ENCODE measurements around the gene OAF.

The OAF gene

DNA sequence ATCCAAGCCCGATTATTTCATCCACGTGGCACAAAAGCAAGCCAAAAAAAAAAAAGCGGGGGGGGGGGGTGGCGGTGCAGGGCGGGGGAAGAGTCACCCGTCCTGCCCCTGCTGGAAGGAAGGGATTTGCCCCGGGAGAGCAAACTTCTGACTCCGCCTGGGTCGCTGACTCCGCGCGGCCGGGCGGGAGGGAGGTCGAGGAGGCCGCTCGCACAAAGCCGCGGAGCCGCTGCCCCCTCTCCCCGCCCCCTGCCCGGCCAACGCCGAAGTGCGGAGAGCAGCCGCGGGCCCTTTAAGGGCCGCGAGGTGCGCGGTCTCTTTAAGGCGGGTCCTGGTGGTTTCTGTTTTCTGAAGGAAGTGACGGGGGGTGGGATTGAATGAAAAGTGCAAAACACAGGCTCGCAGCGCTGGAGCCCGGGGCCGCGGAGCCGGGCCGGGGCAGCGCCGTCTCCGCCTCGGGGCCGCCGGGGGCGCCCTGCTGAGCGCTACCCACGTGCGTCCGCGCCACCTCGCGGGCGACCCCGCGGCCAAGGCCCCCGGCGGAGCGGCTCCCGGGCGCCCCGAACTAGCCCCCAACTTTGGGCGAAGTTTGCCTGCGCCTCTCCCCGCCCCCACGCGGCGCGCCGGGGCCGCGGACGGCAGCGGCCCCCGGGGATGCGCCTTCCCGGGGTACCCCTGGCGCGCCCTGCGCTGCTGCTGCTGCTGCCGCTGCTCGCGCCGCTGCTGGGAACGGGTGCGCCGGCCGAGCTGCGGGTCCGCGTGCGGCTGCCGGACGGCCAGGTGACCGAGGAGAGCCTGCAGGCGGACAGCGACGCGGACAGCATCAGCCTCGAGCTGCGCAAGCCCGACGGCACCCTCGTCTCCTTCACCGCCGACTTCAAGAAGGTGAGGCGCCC is at the start of gene OAF:
Gene OAF (plus strand): TSS at position 407 of the 896 bp plus-strand sequence. CDS start 248 bp downstream, at position 655.
- H3K9me3 ChIP-seq (ENCODE audit: control insufficient read depth in 2 of 2, low read length in 2 of 2), result no peaks in the 10 kb centered on the region
- H3K4me3 ChIP-seq (ENCODE audit: low read length in 2 of 2), result peak within 1 kb of the TSS; percentile 77 to 80
- H3K9ac ChIP-seq (ENCODE audit: low read length in 2 of 2), result peak within 1 kb of the TSS; percentile 62 to 71
- peak within 1 kb of the TSS; percentile 37 for H3K27ac ChIP-seq (ENCODE audit: low read length)
- no peaks in the 10 kb centered on the region for H3K36me3 ChIP-seq (ENCODE audit: control insufficient read depth in 2 of 2, insufficient read depth in 2 of 2, low read length in 2 of 2)
- peaks cover 39% of the 10 kb centered on the region for H3K4me1 ChIP-seq (ENCODE audit: control insufficient read depth, insufficient read depth, low read length)
- H3K27me3 ChIP-seq (ENCODE audit: control insufficient read depth in 1 of 2, insufficient read depth in 2 of 2, low read length in 2 of 2), result peaks cover 0 to 3% of the 10 kb centered on the region in 2 donors

- Histone ChIP-seq H3K36me3 (ENCODE audit: control insufficient read depth in 2 of 2, insufficient read depth in 2 of 2, low read length in 2 of 2) (no peaks in the 10 kb centered on the region), H3K9me3 (ENCODE audit: control insufficient read depth in 2 of 2, low read length in 2 of 2) (peaks cover 0 to 2% of the 10 kb centered on the region in 2 donors), H3K27ac (ENCODE audit: low read length) (no peak overlapping the region), H3K27me3 (ENCODE audit: control insufficient read depth in 1 of 2, insufficient read depth in 2 of 2, low read length in 2 of 2) (peaks cover 33 to 39% of the 10 kb centered on the region in 2 donors), H3K4me3 (ENCODE audit: low read length in 2 of 2) (no peak overlapping the region), H3K9ac (ENCODE audit: low read length in 2 of 2) (no peak overlapping the region), H3K4me1 (ENCODE audit: control insufficient read depth, insufficient read depth, low read length) (peaks cover 18% of the 10 kb centered on the region)
These were observed 43.2 kb upstream of the OAF start for GRCh38 chr11:120167659-120168058.

DNA sequence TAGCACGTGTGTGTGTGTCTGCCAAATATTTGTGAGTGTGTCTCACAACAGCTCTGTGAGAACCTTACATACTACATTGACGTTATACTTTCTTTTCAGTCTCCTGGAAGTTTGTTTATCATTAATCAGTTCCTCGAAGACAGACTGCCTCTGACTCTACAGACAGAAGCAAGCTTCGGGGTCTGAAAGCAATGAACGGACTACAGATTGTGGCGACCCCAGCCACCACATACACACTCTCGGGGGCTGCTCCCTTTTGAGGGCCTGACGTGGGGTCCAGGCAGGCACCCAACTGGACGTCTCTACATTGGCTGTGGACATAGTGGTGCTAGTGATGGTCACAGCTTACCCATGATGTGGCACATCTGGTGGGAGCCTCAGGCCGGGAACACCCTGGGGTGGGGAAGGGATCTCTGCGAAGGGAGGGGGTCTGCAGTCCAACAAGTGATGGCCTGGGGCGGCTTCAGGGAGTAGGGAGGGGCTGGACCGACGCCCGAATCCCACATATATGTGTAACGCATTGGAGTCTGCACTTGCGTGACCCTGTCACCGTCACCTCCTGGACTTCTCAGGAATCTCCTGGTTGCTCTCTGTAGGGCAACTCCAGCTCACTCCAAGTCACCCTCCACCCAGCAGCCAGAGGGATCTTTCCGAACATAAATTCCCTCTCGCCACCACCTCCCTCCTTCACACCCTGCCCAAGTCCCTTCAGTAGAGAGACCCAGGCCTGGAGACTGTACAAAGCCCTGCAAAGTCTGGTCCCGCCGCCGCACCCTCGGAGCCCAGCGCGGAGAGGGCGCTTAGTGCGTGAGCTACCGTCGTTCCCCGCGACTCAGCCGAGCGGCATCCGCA is 42.5 kb upstream of the OAF start:
- H3K9ac ChIP-seq (ENCODE audit: low read length in 2 of 2), result peak overlapping the region; percentile 47 to 51
- H3K27me3 ChIP-seq (ENCODE audit: control insufficient read depth in 1 of 2, insufficient read depth in 2 of 2, low read length in 2 of 2), result peaks cover 33 to 39% of the 10 kb centered on the region in 2 donors
- H3K4me3 ChIP-seq (ENCODE audit: low read length in 2 of 2), result peak overlapping the region; percentile 67 to 77
- H3K4me1 ChIP-seq (ENCODE audit: control insufficient read depth, insufficient read depth, low read length), result peaks cover 19% of the 10 kb centered on the region
- H3K36me3 ChIP-seq (ENCODE audit: control insufficient read depth in 2 of 2, insufficient read depth in 2 of 2, low read length in 2 of 2), result no peaks in the 10 kb centered on the region
- H3K9me3 ChIP-seq (ENCODE audit: control insufficient read depth in 2 of 2, low read length in 2 of 2), result peaks cover 0 to 2% of the 10 kb centered on the region in 2 donors
- H3K27ac ChIP-seq (ENCODE audit: low read length), result no peak overlapping the region

DNA sequence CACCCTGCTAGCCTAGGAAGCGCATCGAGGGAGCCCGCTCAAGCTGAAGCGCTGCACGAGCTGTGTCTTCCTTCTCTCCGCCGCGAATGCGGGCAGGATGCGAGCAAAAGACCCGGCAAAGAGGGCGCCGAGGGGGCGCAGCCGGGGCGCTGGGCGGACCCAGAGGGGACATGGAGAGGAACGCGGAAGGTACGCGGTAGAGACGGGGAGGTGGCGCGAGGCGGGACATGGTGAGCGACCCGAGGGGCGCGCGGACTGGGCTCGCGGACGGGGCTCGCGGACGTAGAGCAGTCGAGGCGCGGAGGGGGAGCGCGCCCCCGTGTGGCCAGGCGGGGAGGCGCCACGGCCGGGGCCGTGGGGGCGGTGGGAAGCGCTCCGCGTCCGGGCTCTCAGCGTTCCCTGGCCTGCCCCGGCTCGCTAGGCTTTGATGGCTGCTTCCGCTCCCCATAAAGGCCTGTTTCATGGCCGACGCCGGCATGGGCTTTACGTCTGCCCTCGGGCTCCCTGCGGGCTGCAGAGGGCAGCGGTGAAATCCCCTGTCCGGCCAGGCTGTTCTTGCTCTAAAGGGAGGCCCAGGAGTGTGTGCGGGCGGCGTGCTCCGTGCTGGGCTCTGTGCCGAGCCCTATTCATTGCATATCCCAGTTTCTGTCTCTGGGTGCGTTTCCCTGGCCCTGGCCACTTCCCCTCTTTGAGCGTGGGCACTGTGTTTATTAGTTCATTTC is 41.7 kb upstream of the OAF start:
- Histone ChIP-seq H3K27me3 (ENCODE audit: control insufficient read depth in 1 of 2, insufficient read depth in 2 of 2, low read length in 2 of 2) (peaks cover 37 to 39% of the 10 kb centered on the region in 2 donors), H3K9me3 (ENCODE audit: control insufficient read depth in 2 of 2, low read length in 2 of 2) (peaks cover 0 to 2% of the 10 kb centered on the region in 2 donors), H3K27ac (ENCODE audit: low read length) (no peak overlapping the region), H3K36me3 (ENCODE audit: control insufficient read depth in 2 of 2, insufficient read depth in 2 of 2, low read length in 2 of 2) (no peaks in the 10 kb centered on the region), H3K9ac (ENCODE audit: low read length in 2 of 2) (peak overlapping the region; percentile 47 to 55), H3K4me1 (ENCODE audit: control insufficient read depth, insufficient read depth, low read length) (peaks cover 19% of the 10 kb centered on the region), H3K4me3 (ENCODE audit: low read length in 2 of 2) (peak overlapping the region; percentile 67 to 77)

DNA sequence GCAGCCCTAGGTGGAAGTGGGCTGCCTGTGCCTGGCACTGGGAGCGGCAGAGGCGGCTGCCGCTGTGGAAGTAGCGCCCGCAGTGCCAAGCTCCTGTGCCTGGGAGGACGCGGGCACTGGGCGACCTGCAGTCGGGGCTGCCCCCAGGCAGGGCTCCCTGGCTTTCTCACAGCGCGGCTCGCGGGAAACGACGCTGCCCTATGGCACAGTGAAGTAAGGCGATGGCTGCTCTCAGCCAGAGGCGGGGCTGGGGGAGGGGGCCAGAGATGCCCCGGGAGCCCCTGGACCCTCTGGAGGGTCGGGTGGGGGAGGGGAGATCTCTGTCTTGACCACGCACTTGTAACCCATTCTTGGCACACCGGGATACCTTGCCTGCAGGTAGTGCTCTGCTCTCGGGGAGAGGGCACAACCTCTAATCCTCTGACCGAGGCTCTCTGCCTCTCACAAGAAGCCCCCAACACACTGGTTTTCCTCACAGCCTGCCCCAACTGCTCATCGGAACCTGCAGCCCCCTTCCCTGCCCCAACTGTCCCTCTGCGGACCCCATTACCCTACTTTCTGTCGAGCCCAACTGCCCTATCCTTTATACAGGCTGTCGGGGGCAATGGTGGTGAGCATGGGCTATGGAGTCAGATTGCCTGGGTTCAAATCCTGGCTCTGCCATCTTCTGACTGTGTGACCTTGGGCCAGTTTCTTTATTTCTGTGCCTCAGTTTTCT is 40.7 kb upstream of the OAF start:
- H3K9ac ChIP-seq (ENCODE audit: low read length in 2 of 2), result no peak overlapping the region
- no peak overlapping the region for H3K27ac ChIP-seq (ENCODE audit: low read length)
- H3K36me3 ChIP-seq (ENCODE audit: control insufficient read depth in 2 of 2, insufficient read depth in 2 of 2, low read length in 2 of 2), result no peaks in the 10 kb centered on the region
- H3K27me3 ChIP-seq (ENCODE audit: control insufficient read depth in 1 of 2, insufficient read depth in 2 of 2, low read length in 2 of 2), result peaks cover 37 to 39% of the 10 kb centered on the region in 2 donors
- peaks cover 19% of the 10 kb centered on the region for H3K4me1 ChIP-seq (ENCODE audit: control insufficient read depth, insufficient read depth, low read length)
- no peaks in the 10 kb centered on the region for H3K9me3 ChIP-seq (ENCODE audit: control insufficient read depth in 2 of 2, low read length in 2 of 2)
- H3K4me3 ChIP-seq (ENCODE audit: low read length in 2 of 2), result peak overlapping the region; percentile 67 to 77

DNA sequence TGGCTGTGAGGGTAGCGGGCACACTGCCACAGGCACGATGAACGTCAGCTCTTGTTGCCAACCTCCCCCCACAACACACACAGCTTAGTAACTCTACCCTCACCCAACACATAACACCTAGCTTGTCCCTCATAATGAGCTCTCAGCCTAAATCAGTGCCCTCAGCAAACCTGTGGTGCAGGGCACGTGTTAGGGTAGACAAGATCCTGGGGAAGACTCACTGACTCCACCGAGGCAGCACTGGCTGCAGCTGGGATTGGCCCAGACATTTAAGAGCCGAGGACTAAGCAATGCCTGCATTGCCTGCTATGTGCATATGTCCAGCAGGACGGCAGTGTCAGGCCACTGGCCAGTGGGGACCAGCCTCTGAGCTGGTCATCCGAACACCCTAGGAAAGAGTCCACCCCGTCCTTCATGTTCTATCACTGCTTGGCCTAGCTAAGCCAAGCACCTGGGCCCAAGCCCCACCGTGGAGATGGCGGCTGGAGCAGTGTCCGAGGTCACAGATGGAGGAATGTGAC is 40.0 kb upstream of the OAF start:
- Histone ChIP-seq H3K4me3 (ENCODE audit: low read length in 2 of 2) (no peak overlapping the region), H3K9ac (ENCODE audit: low read length in 2 of 2) (no peak overlapping the region), H3K27me3 (ENCODE audit: control insufficient read depth in 1 of 2, insufficient read depth in 2 of 2, low read length in 2 of 2) (peaks cover 37 to 39% of the 10 kb centered on the region in 2 donors), H3K27ac (ENCODE audit: low read length) (no peak overlapping the region), H3K9me3 (ENCODE audit: control insufficient read depth in 2 of 2, low read length in 2 of 2) (no peaks in the 10 kb centered on the region), H3K4me1 (ENCODE audit: control insufficient read depth, insufficient read depth, low read length) (peaks cover 19% of the 10 kb centered on the region), H3K36me3 (ENCODE audit: control insufficient read depth in 2 of 2, insufficient read depth in 2 of 2, low read length in 2 of 2) (no peaks in the 10 kb centered on the region)

GRCh38 chr11:120172054-120172911 is 38.5 kb upstream of the OAF start:
- Histone ChIP-seq H3K27me3 (ENCODE audit: control insufficient read depth in 1 of 2, insufficient read depth in 2 of 2, low read length in 2 of 2) (peaks cover 27 to 32% of the 10 kb centered on the region in 2 donors), H3K9me3 (ENCODE audit: control insufficient read depth in 2 of 2, low read length in 2 of 2) (no peaks in the 10 kb centered on the region), H3K27ac (ENCODE audit: low read length) (no peak overlapping the region), H3K4me3 (ENCODE audit: low read length in 2 of 2) (no peak overlapping the region), H3K36me3 (ENCODE audit: control insufficient read depth in 2 of 2, insufficient read depth in 2 of 2, low read length in 2 of 2) (no peaks in the 10 kb centered on the region), H3K4me1 (ENCODE audit: control insufficient read depth, insufficient read depth, low read length) (peaks cover 19% of the 10 kb centered on the region), H3K9ac (ENCODE audit: low read length in 2 of 2) (no peak overlapping the region)

- no peaks in the 10 kb centered on the region for H3K9me3 ChIP-seq (ENCODE audit: control insufficient read depth in 2 of 2, low read length in 2 of 2)
- H3K4me1 ChIP-seq (ENCODE audit: control insufficient read depth, insufficient read depth, low read length), result peaks cover 19% of the 10 kb centered on the region
- H3K4me3 ChIP-seq (ENCODE audit: low read length in 2 of 2), result no peak overlapping the region
- H3K27me3 ChIP-seq (ENCODE audit: control insufficient read depth in 1 of 2, insufficient read depth in 2 of 2, low read length in 2 of 2), result peaks cover 18 to 24% of the 10 kb centered on the region in 2 donors
- H3K36me3 ChIP-seq (ENCODE audit: control insufficient read depth in 2 of 2, insufficient read depth in 2 of 2, low read length in 2 of 2), result no peaks in the 10 kb centered on the region
- H3K9ac ChIP-seq (ENCODE audit: low read length in 2 of 2), result no peak overlapping the region
- H3K27ac ChIP-seq (ENCODE audit: low read length), result no peak overlapping the region
These were observed 37.7 kb upstream of the OAF start for GRCh38 chr11:120173019-120173705.

DNA sequence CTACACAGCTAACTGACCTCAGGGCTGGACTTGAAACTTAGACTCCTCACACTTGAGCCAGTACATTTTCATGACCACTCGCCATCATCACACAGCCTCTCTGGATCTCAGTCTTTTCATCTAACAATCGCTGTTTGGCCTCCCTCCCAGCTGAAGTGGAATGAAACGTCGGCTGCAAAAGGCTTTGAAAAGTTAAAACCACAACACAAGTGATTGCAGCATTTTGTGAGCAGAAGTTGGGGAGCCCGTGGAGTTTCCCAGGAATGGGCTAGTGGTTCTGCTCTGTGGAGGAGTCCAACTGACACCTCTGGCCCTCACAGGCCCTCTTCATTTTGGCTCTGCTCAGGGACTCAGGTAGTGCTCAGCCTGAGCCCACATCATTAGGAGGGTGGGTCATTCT is 37.0 kb upstream of the OAF start:
- H3K36me3 ChIP-seq (ENCODE audit: control insufficient read depth in 2 of 2, insufficient read depth in 2 of 2, low read length in 2 of 2), result no peaks in the 10 kb centered on the region
- H3K9me3 ChIP-seq (ENCODE audit: control insufficient read depth in 2 of 2, low read length in 2 of 2), result no peaks in the 10 kb centered on the region
- H3K4me1 ChIP-seq (ENCODE audit: control insufficient read depth, insufficient read depth, low read length), result peaks cover 18% of the 10 kb centered on the region
- no peak overlapping the region for H3K4me3 ChIP-seq (ENCODE audit: low read length in 2 of 2)
- no peak overlapping the region for H3K9ac ChIP-seq (ENCODE audit: low read length in 2 of 2)
- H3K27ac ChIP-seq (ENCODE audit: low read length), result no peak overlapping the region
- peaks cover 14 to 17% of the 10 kb centered on the region in 2 donors for H3K27me3 ChIP-seq (ENCODE audit: control insufficient read depth in 1 of 2, insufficient read depth in 2 of 2, low read length in 2 of 2)

Data from stomach smooth muscle (tissue), 2 donors.